K562 (cell line): ENCODE data around the gene MEX3D. TPM values are rescaled to one million over a fixed set of nuclear protein-coding genes. Genes with fewer than 3 reads are reported as not detected.

Experiments
- ARID1B ChIP-seq: fragments of 450-650 bp; IDR thresholded peaks from 2 replicates; pipeline ENCODE4 v1.6.1; 2016; ENCODE audit warnings: antibody characterized with exemption, mild to moderate bottlenecking, inconsistent platforms
- CREBBP ChIP-seq: IDR thresholded peaks from one replicate; pipeline ENCODE4 v1.6.1; 2012; ENCODE audit warnings: low read depth, mild to moderate bottlenecking, control low read depth, inconsistent platforms, low read length
- ELF1 ChIP-seq: fragments of 200-800 bp; sonication (Bioruptor generic); IDR thresholded peaks from 2 replicates; pipeline ENCODE4 v1.6.1; 2016; ENCODE audit warnings: missing genetic modification characterization, missing compliant biosample characterization
- PREB ChIP-seq: sonication (generic); formaldehyde crosslinking; IDR thresholded peaks from 2 replicates; pipeline ENCODE4 v1.8.1; 2023; ENCODE audit warnings: mild to moderate bottlenecking, missing genetic modification reagents
- RFX7 ChIP-seq: fragments of 250-450 bp; sonication (Bioruptor Pico); IDR thresholded peaks from 2 replicates; pipeline ENCODE4 v1.5.1; 2021; ENCODE audit warnings: mild to moderate bottlenecking
- SAP30 ChIP-seq: fragments of 200-600 bp; sonication (generic); IDR thresholded peaks from 2 replicates; pipeline ENCODE4 v1.6.1; 2012; ENCODE audit warnings: borderline replicate concordance, low read depth, mild to moderate bottlenecking, moderate library complexity, low read length, control low read depth, inconsistent platforms; ENCODE audit not compliant: insufficient read depth, poor library complexity, severe bottlenecking
- VEZF1 ChIP-seq: fragments of 200-800 bp; sonication (Bioruptor generic); IDR thresholded peaks from 2 replicates; pipeline ENCODE4 v1.6.1; 2017; ENCODE audit warnings: missing genetic modification characterization, missing compliant biosample characterization
- ZBTB40 ChIP-seq, 2 experiments: fragments of 450-650 bp in 1 of 2; sonication (generic) in 1 of 2; formaldehyde crosslinking in 1 of 2; IDR thresholded peaks; 2 replicates each; pipeline versions ENCODE4 v1.7.1 to v1.9.0; 2016 to 2022; ENCODE audit warnings: inconsistent platforms in 1 of 2, mild to moderate bottlenecking in 1 of 2, missing genetic modification reagents in 1 of 2
- ZNF79 ChIP-seq: fragments of 250-450 bp; sonication (Bioruptor Pico); IDR thresholded peaks from 2 replicates; pipeline ENCODE4 v1.4.0; 2020; ENCODE audit warnings: low read depth, mild to moderate bottlenecking, moderate library complexity
- polyA plus RNA-seq, 8 experiments: library from polyadenylated mRNA; depleted of rRNA in 4 of 8; stranded (reverse) in 5 of 8; unstranded in 3 of 8; fragments of >200 nt; fragmentation: Nextera tagmentation in 2 of 8; fragmentation: Illumina TruSeq in 1 of 8; extraction: Ambion mirVana in 2 of 8; extraction: Trizol in 1 of 8; gene quantifications; 2 replicates each; pipeline versions ENCODE4 v1.2.1 to v1.2.3, GENCODE V29; 2011 to 2014; ENCODE audit warnings: inconsistent platforms in 1 of 8, missing spikeins in 1 of 8
- total RNA-seq, 7 experiments: library from RNA; depleted of rRNA in 6 of 7; stranded (reverse); fragments of >200 nt in 6 of 7; fragmentation: Illumina TruSeq in 2 of 7; extraction: Trizol in 2 of 7; gene quantifications; 2 replicates each; pipeline versions ENCODE4 v1.2.1 to v1.2.3, GENCODE V29; 2011 to 2021; ENCODE audit warnings: low replicate concordance in 1 of 7

Gene MEX3D
- total and polyA plus RNA-seq, 9 of the 15 experiments (the other 6 are each of a cell fraction or from before 2014, with no cell fraction given): 1.7 to 39.3 (median 5.7) TPM

- no peak for TF ChIP-seq PREB (CRISPR knock-in tag)
- no peak for TF ChIP-seq ELF1 (tag)
- TF ChIP-seq CREBBP: no peak
- no peak for TF ChIP-seq ARID1B
- no peak for TF ChIP-seq ZNF79 (CRISPR knock-in tag)
- TF ChIP-seq RFX7 (CRISPR knock-in tag): no peak
- no peak for TF ChIP-seq SAP30
- TF ChIP-seq VEZF1: no peak
- no peak for TF ChIP-seq ZBTB40 (IDR thresholded peaks at IDR 0.05)
- no peak for TF ChIP-seq ZBTB40 (CRISPR knock-in tag; IDR thresholded peaks at IDR 0.05)
- TF ChIP-seq, all 486 proteins: peak for 0
Measured at GRCh38 chr19:1609103-1609396, 40.9 kb upstream of the MEX3D start (continued).
